GM19438 (cell line): Measurements from ENCODE around the gene GIPC3.

Experiments
- ATAC-seq: cut with Tn5 transposase; IDR thresholded peaks from one replicate; pipeline ENCODE4 v1.9.1; 2021; ENCODE audit warnings: low read depth; ENCODE audit not compliant: unreplicated experiment

Gene GIPC3

GRCh38 chr19:3634496-3635045 is 49.3 kb downstream of the GIPC3 start:
- no peak for ATAC-seq

GRCh38 chr19:3636506-3636905 is 51.2 kb downstream of the GIPC3 start:
- ATAC-seq, result no peak

- no peak for ATAC-seq
These were observed 51.7 kb downstream of the GIPC3 start for GRCh38 chr19:3636962-3637361.

- no peak for ATAC-seq
These were observed 52.3 kb downstream of the GIPC3 start for GRCh38 chr19:3637621-3638020.

GRCh38 chr19:3638208-3639193 is 53.2 kb downstream of the GIPC3 start:
- no peak for ATAC-seq

GRCh38 chr19:3639479-3639878 is 54.2 kb downstream of the GIPC3 start:
- no peak for ATAC-seq

GRCh38 chr19:3641515-3642269 is 56.4 kb downstream of the GIPC3 start:
- ATAC-seq, result no peak

- ATAC-seq, result no peak
These were observed 57.0 kb downstream of the GIPC3 start for GRCh38 chr19:3642296-3642695.
